K562 (cell line): Measurements from ENCODE around the gene ZNF586. TPM values are rescaled to one million over a fixed set of nuclear protein-coding genes. Genes with fewer than 3 reads are reported as not detected.

Source experiments
- ATAC-seq: fragments of 200-7000 bp; cut with Tn5 transposase; 3 replicates; pipeline ENCODE4 v1.9.1; 2020; ENCODE audit warnings: moderate library complexity
- BruUV-seq: library from RNA; stranded (reverse); fragments of 400-500 nt; replicated peaks from 2 replicates; lab custom pipeline; 2021; lab: Mats Ljungman, UMichigan
- CTCF ChIA-PET: fragments of 300-600 bp; formaldehyde crosslinking; extraction: SDS; loops from one replicate; lab custom pipeline; 2021; ENCODE audit warnings: low intra/inter-chr PET ratio; lab: Yijun Ruan, JAX
- POLR2A ChIA-PET: fragments of 300-600, 350-650 bp; sonication (Branson Sonifier 250); formaldehyde crosslinking; extraction: SDS; loops from one replicate; lab custom pipeline; 2021; ENCODE audit warnings: antibody characterized with exemption, inconsistent platforms; lab: Yijun Ruan, JAX
- DNase-seq, 4 experiments: peaks; one replicate each; pipeline versions ENCODE4 v3.0.0 to v3.0.0-alpha.2; 2011 to 2018; ENCODE audit warnings: low spot score in 3 of 4, mixed read lengths in 3 of 4; ENCODE audit errors: extremely low read depth in 1 of 4
- FAIRE-seq: peaks from 2 replicates; lab custom pipeline; 2011; peaks lifted over from hg19 to GRCh38; lab: Jason Lieb, UNC
- H2AFZ ChIP-seq: 2 replicates; pipeline ENCODE4 v1.6.0; 2011; ENCODE audit warnings: low read depth, low read length, control low read depth, inconsistent platforms
- H3K27ac ChIP-seq: fragments of 200-600 bp; 3 replicates; pipeline ENCODE4 v1.8.0; 2011; ENCODE audit warnings: low read depth, mild to moderate bottlenecking, control low read depth, inconsistent platforms, low read length, moderate library complexity, mixed read lengths; ENCODE audit errors: extremely low read depth
- H3K27me3 ChIP-seq, 2 experiments: fragments of 300-600 bp in 1 of 2; 2 replicates in 1 of 2; 3 replicates in 1 of 2; pipeline versions ENCODE4 v1.6.0 to v1.8.0; 2011; ENCODE audit warnings: inconsistent platforms in 2 of 2, low read length in 2 of 2, mild to moderate bottlenecking in 1 of 2, mixed read lengths in 1 of 2, moderate library complexity in 1 of 2; ENCODE audit not compliant: control insufficient read depth in 2 of 2, insufficient read depth in 2 of 2
- H3K36me3 ChIP-seq: fragments of 300-600 bp; 3 replicates; pipeline ENCODE4 v1.8.0; 2011; ENCODE audit warnings: mild to moderate bottlenecking, low read length, inconsistent platforms; ENCODE audit not compliant: control insufficient read depth, insufficient read depth
- H3K4me1 ChIP-seq, 2 experiments: fragments of 200-600 bp in 1 of 2; replicated peaks in 1 of 2; 2 replicates in 1 of 2; 3 replicates in 1 of 2; pipeline versions ENCODE4 v1.5.1 to v1.8.0; 2011; ENCODE audit warnings: inconsistent platforms in 2 of 2, low read length in 2 of 2, mild to moderate bottlenecking in 1 of 2, mixed read lengths in 1 of 2, moderate library complexity in 1 of 2; ENCODE audit not compliant: control insufficient read depth in 2 of 2, insufficient read depth in 2 of 2
- H3K4me2 ChIP-seq: 2 replicates; pipeline ENCODE4 v1.6.1; 2011; ENCODE audit warnings: low read length, control low read depth, inconsistent platforms, mixed read lengths; ENCODE audit not compliant: insufficient read depth
- H3K4me3 ChIP-seq: fragments of 200-600 bp; sonication (generic), shearing (Covaris generic); 2 replicates; pipeline ENCODE4 v1.5.1; 2016; ENCODE audit warnings: control low read depth, inconsistent platforms
- H3K79me2 ChIP-seq: fragments of 200-600 bp; 3 replicates; pipeline ENCODE4 v1.8.0; 2011; ENCODE audit warnings: low read length, inconsistent platforms; ENCODE audit not compliant: control insufficient read depth, insufficient read depth
- H3K9ac ChIP-seq, 2 experiments: 2 replicates each; pipeline versions ENCODE4 v1.6.0 to v1.6.1; 2011; ENCODE audit warnings: low read depth in 2 of 2, low read length in 2 of 2, control low read depth in 1 of 2, inconsistent platforms in 1 of 2, mild to moderate bottlenecking in 1 of 2, mixed read lengths in 1 of 2; ENCODE audit not compliant: insufficient read depth in 1 of 2
- H3K9me1 ChIP-seq: one replicate; pipeline ENCODE4 v1.6.0; 2011; ENCODE audit warnings: inconsistent platforms, mild to moderate bottlenecking, low read length, moderate library complexity; ENCODE audit not compliant: control insufficient read depth, insufficient read depth
- H3K9me3 ChIP-seq: replicated peaks from 2 replicates; pipeline ENCODE4 v1.5.1; 2011; ENCODE audit warnings: low read depth, low read length, inconsistent platforms; ENCODE audit not compliant: control insufficient read depth, insufficient read depth
- H4K20me1 ChIP-seq: replicated peaks from 2 replicates; pipeline ENCODE4 v1.6.1; 2011; ENCODE audit warnings: low read length, inconsistent platforms, mixed read lengths; ENCODE audit not compliant: control insufficient read depth, insufficient read depth
- WGBS: fragments of 100-300 bp; shearing (Covaris generic); methylation state at CpG from one replicate; pipeline ENCODE4 v1.1.6; 2016; ENCODE audit warnings: low coverage, mixed read lengths; ENCODE audit not compliant: insufficient coverage; ENCODE audit errors: missing lambda C conversion rate; 5-methylcytosine and 5-hydroxymethylcytosine counted together
- in situ Hi-C: fragments of 300-500 bp; cut with MboI; formaldehyde crosslinking; loops from 4 replicates; pipeline ENCODE4 v1.15.0; 2018; ENCODE audit warnings: inconsistent platforms, mixed read lengths
- intact Hi-C: fragments of 100-400 bp; cut with micrococcal nuclease; formaldehyde crosslinking; loops from 2 replicates; pipeline ENCODE4 v1.14.2; 2022
- polyA plus RNA-seq, 8 experiments: library from polyadenylated mRNA; depleted of rRNA in 4 of 8; stranded (reverse) in 5 of 8; unstranded in 3 of 8; fragments of >200 nt; fragmentation: Nextera tagmentation in 2 of 8; fragmentation: Illumina TruSeq in 1 of 8; extraction: Ambion mirVana in 2 of 8; extraction: Trizol in 1 of 8; gene quantifications; 2 replicates each; pipeline versions ENCODE4 v1.2.1 to v1.2.3, GENCODE V29; 2011 to 2014; ENCODE audit warnings: inconsistent platforms in 1 of 8, missing spikeins in 1 of 8
- total RNA-seq, 7 experiments: library from RNA; depleted of rRNA in 6 of 7; stranded (reverse); fragments of >200 nt in 6 of 7; fragmentation: Illumina TruSeq in 2 of 7; extraction: Trizol in 2 of 7; gene quantifications; 2 replicates each; pipeline versions ENCODE4 v1.2.1 to v1.2.3, GENCODE V29; 2011 to 2021; ENCODE audit warnings: low replicate concordance in 1 of 7
- TF ChIP-seq, protein P1 (sequence below), 3 experiments: fragments of 200-800 bp in 1 of 3; fragments of 250-450 bp in 1 of 3; fragments of 450-650 bp in 1 of 3; sonication (Bioruptor Pico) in 1 of 3; sonication (Bioruptor generic) in 1 of 3; formaldehyde crosslinking in 1 of 3; IDR thresholded peaks; 2 replicates each; pipeline versions ENCODE4 v1.6.1 to v1.8.0; 2016 to 2022; ENCODE audit warnings: mild to moderate bottlenecking in 2 of 3, missing genetic modification characterization in 2 of 3, missing compliant biosample characterization in 1 of 3, moderate library complexity in 1 of 3
- TF ChIP-seq, protein P2 (sequence below): sonication (generic); formaldehyde crosslinking; IDR thresholded peaks from 2 replicates; pipeline ENCODE4 v1.8.0; 2023; ENCODE audit warnings: missing genetic modification reagents, mild to moderate bottlenecking, borderline replicate concordance

Gene ZNF586
- total and polyA plus RNA-seq, 9 of the 15 experiments (the other 6 are each of a cell fraction or from before 2014, with no cell fraction given), result 2.5 to 12.6 (median 8.4) TPM

DNA sequence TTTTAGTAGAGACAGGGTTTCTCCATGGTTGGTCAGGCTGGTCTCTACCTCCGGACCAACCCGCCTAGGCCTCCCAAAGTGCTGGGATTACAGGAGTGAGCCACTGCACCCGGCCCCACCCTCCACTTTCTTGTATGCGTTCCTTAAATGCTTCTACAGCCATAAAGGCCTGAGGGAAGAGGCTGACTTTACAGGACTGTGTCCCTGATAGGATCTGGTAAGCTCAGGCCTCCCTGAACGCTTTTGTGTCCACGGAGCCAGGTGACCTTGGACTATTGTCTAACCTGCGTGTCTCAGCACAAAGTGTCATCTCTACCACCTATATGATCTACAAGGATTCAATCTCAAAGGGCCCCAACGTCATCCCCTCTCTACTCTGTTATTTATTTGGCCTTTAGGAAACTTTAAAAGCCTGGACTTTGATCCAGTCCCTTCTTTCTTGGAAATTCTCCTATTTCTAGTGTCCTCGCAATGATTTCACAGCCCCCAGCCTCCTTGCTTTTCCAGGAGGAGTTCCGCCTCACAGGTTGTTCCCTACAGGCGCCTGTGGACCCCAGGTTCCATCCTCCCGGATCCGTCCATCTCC lies 44.5 kb downstream of the ZNF586 start:
- Histone ChIP-seq H3K79me2 (peaks cover 25% of the 10 kb centered on the region), H3K36me3 (peaks cover 32% of the 10 kb centered on the region), H3K27ac (peak overlapping the region; percentile 69), H4K20me1 (no peaks in the 10 kb centered on the region), H3K27me3 (no peaks in the 10 kb centered on the region), H3K4me3 (peak overlapping the region; percentile 60), H2AFZ (peak overlapping the region; percentile 86), H3K4me1 (peaks cover 7 to 18% of the 10 kb centered on the region in 2 experiments; a peak in 4 of 5 replicates), H3K4me2 (peak overlapping the region; percentile 80), H3K9me1 (peaks cover 2% of the 10 kb centered on the region), H3K9ac (peak overlapping the region; percentile 80 to 89), H3K9me3 (no peaks in the 10 kb centered on the region)
- intact Hi-C loops (no loop called here), in situ Hi-C loops (no loop called here)
- TF ChIP-seq, protein P1, sequence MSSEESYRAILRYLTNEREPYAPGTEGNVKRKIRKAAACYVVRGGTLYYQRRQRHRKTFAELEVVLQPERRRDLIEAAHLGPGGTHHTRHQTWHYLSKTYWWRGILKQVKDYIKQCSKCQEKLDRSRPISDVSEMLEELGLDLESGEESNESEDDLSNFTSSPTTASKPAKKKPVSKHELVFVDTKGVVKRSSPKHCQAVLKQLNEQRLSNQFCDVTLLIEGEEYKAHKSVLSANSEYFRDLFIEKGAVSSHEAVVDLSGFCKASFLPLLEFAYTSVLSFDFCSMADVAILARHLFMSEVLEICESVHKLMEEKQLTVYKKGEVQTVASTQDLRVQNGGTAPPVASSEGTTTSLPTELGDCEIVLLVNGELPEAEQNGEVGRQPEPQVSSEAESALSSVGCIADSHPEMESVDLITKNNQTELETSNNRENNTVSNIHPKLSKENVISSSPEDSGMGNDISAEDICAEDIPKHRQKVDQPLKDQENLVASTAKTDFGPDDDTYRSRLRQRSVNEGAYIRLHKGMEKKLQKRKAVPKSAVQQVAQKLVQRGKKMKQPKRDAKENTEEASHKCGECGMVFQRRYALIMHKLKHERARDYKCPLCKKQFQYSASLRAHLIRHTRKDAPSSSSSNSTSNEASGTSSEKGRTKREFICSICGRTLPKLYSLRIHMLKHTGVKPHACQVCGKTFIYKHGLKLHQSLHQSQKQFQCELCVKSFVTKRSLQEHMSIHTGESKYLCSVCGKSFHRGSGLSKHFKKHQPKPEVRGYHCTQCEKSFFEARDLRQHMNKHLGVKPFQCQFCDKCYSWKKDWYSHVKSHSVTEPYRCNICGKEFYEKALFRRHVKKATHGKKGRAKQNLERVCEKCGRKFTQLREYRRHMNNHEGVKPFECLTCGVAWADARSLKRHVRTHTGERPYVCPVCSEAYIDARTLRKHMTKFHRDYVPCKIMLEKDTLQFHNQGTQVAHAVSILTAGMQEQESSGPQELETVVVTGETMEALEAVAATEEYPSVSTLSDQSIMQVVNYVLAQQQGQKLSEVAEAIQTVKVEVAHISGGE (CRISPR knock-in tag; IDR thresholded peaks at IDR 0.05), result peak in 1 of 3 experiments; percentile 2; a peak in 1 of 6 replicates
- TF ChIP-seq, protein P2, sequence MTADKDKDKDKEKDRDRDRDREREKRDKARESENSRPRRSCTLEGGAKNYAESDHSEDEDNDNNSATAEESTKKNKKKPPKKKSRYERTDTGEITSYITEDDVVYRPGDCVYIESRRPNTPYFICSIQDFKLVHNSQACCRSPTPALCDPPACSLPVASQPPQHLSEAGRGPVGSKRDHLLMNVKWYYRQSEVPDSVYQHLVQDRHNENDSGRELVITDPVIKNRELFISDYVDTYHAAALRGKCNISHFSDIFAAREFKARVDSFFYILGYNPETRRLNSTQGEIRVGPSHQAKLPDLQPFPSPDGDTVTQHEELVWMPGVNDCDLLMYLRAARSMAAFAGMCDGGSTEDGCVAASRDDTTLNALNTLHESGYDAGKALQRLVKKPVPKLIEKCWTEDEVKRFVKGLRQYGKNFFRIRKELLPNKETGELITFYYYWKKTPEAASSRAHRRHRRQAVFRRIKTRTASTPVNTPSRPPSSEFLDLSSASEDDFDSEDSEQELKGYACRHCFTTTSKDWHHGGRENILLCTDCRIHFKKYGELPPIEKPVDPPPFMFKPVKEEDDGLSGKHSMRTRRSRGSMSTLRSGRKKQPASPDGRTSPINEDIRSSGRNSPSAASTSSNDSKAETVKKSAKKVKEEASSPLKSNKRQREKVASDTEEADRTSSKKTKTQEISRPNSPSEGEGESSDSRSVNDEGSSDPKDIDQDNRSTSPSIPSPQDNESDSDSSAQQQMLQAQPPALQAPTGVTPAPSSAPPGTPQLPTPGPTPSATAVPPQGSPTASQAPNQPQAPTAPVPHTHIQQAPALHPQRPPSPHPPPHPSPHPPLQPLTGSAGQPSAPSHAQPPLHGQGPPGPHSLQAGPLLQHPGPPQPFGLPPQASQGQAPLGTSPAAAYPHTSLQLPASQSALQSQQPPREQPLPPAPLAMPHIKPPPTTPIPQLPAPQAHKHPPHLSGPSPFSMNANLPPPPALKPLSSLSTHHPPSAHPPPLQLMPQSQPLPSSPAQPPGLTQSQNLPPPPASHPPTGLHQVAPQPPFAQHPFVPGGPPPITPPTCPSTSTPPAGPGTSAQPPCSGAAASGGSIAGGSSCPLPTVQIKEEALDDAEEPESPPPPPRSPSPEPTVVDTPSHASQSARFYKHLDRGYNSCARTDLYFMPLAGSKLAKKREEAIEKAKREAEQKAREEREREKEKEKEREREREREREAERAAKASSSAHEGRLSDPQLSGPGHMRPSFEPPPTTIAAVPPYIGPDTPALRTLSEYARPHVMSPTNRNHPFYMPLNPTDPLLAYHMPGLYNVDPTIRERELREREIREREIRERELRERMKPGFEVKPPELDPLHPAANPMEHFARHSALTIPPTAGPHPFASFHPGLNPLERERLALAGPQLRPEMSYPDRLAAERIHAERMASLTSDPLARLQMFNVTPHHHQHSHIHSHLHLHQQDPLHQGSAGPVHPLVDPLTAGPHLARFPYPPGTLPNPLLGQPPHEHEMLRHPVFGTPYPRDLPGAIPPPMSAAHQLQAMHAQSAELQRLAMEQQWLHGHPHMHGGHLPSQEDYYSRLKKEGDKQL (CRISPR knock-in tag), result no peak
- WGBS, result 12% methylated on average over 13 of the region's 13 CpGs
- ChIA-PET CTCF (no interaction called here), POLR2A (no interaction called here)
- DNase-seq (peak in 3 of 4 experiments; percentile 18 to 44 (median 23)), ATAC-seq (peak; percentile 38), FAIRE-seq (no peak)
- BruUV-seq, result no TSS peak
